Naive thymus-derived CD8-positive, alpha-beta T cell (primary cell): ENCODE results near the gene CPT1B. TPM values are rescaled to one million over a fixed set of nuclear protein-coding genes. Genes with fewer than 3 reads are reported as not detected.

Experiments
- ATAC-seq, 2 donors: fragments of 150-1000 bp; cut with Tn5 transposase in 1 of 2; sonication (Bioruptor Pico), chemical (Tn5 transposase) in 1 of 2; 1 replicate in 1 of 2; 2 replicates in 1 of 2; pipeline ENCODE4 v1.10.0; 2021; ENCODE audit warnings: mild to moderate bottlenecking in 2 of 2, moderate library complexity in 2 of 2
- POLR2A ChIA-PET: fragments of 350-600 bp; sonication (Branson Sonifier 250); formaldehyde crosslinking; loops from one replicate; lab custom pipeline; 2021; ENCODE audit warnings: antibody characterized with exemption; lab: Charles Lee
- DNase-seq, 10 donors: peaks; one replicate each; pipeline versions ENCODE4 v3.0.0 to v3.0.0-alpha.2; 2020 to 2022
- H3K27ac Mint-ChIP-seq, 10 donors: one replicate each; pipeline ENCODE4 v1.8.0; 2020 to 2022; ENCODE audit warnings: mild to moderate bottlenecking in 10 of 10, mixed read lengths in 10 of 10, moderate library complexity in 4 of 10, inconsistent platforms in 1 of 10
- H3K27me3 Mint-ChIP-seq, 5 donors: one replicate each; pipeline ENCODE4 v1.8.0; 2021 to 2022; ENCODE audit warnings: mixed read lengths in 5 of 5
- H3K36me3 Mint-ChIP-seq, 3 donors: one replicate each; pipeline ENCODE4 v1.8.0; 2020 to 2022; ENCODE audit warnings: mixed read lengths in 3 of 3, mild to moderate bottlenecking in 2 of 3, inconsistent platforms in 1 of 3
- H3K4me1 Mint-ChIP-seq, 4 donors: one replicate each; pipeline ENCODE4 v1.8.0; 2021 to 2022; ENCODE audit warnings: mixed read lengths in 4 of 4
- H3K4me3 Mint-ChIP-seq, 10 donors: one replicate each; pipeline ENCODE4 v1.8.0; 2020 to 2022; ENCODE audit warnings: mild to moderate bottlenecking in 10 of 10, mixed read lengths in 10 of 10, moderate library complexity in 6 of 10, inconsistent platforms in 1 of 10
- H3K9me3 Mint-ChIP-seq, 9 donors: one replicate each; pipeline ENCODE4 v1.8.0; 2020 to 2022; ENCODE audit warnings: mixed read lengths in 9 of 9, mild to moderate bottlenecking in 3 of 9, inconsistent platforms in 1 of 9, moderate library complexity in 1 of 9
- polyA plus RNA-seq, 3 donors: library from polyadenylated mRNA; unstranded; fragments of 300-500 nt; fragmentation: Illumina TruSeq; gene quantifications; one replicate each; pipeline ENCODE4 v1.2.3, GENCODE V29; 2021
- total RNA-seq, 8 experiments: library from RNA in 2 of 8; stranded (reverse) in 2 of 8; gene quantifications; one replicate each; pipeline ENCODE4 v1.2.3 and lab custom pipeline; 2021 to 2026

CPT1B gene
- total and polyA plus RNA-seq, 5 experiments from 2014 or later: 0.23 to 97.5 (median 48.0) TPM; not detected in 1

- Mint-ChIP-seq H3K27me3 (no peaks in the 10 kb centered on the region), H3K4me1 (peaks cover 3 to 13% (median 10%) of the 10 kb centered on the region in 4 donors), H3K4me3 (no peak overlapping the region), H3K27ac (no peak overlapping the region), H3K9me3 (no peaks in the 10 kb centered on the region), H3K36me3 (peaks cover 0 to 24% (median 13%) of the 10 kb centered on the region in 3 donors)
- DNase-seq (no peak), ATAC-seq (no peak)
- POLR2A ChIA-PET: interaction anchor here (2.3 kb wide), 1 partner anchor 47 kb away, joined by 5 read pairs; no protein-coding TSS in a partner anchor
These were observed 4.5 kb downstream of the CPT1B start for GRCh38 chr22:50573491-50574382.

GRCh38 chr22:50572965-50573364 is 5.3 kb downstream of the CPT1B start:
- no peak for ATAC-seq
- no peak overlapping the region for H3K27ac Mint-ChIP-seq
- POLR2A ChIA-PET: interaction anchor here (0.7 kb wide), 1 partner anchor 13 kb away, joined by 8 read pairs; no protein-coding TSS in a partner anchor
- H3K36me3 Mint-ChIP-seq: peaks cover 0 to 30% (median 13%) of the 10 kb centered on the region in 3 donors
- peaks cover 3 to 11% (median 9%) of the 10 kb centered on the region in 4 donors for H3K4me1 Mint-ChIP-seq
- no peaks in the 10 kb centered on the region for H3K27me3 Mint-ChIP-seq
- H3K9me3 Mint-ChIP-seq: no peaks in the 10 kb centered on the region
- no peak overlapping the region for H3K4me3 Mint-ChIP-seq
- no peak for DNase-seq

- no peak overlapping the region for H3K27ac Mint-ChIP-seq
- H3K9me3 Mint-ChIP-seq: no peaks in the 10 kb centered on the region
- DNase-seq (no peak), ATAC-seq (no peak)
- POLR2A ChIA-PET: interaction anchor here (1.0 kb wide), 1 partner anchor 49 kb away, joined by 3 read pairs; no protein-coding TSS in a partner anchor
- H3K27me3 Mint-ChIP-seq: no peaks in the 10 kb centered on the region
- H3K36me3 Mint-ChIP-seq: peaks cover 0 to 30% (median 13%) of the 10 kb centered on the region in 3 donors
- H3K4me3 Mint-ChIP-seq: peak overlapping the region in 1 of 10 donors; percentile 20
- H3K4me1 Mint-ChIP-seq: peaks cover 0 to 4% (median 0%) of the 10 kb centered on the region in 4 donors
These were observed 6.7 kb downstream of the CPT1B start for GRCh38 chr22:50571264-50572175.

GRCh38 chr22:50570861-50571260 is 7.4 kb downstream of the CPT1B start:
- H3K36me3 Mint-ChIP-seq: peaks cover 0 to 30% (median 13%) of the 10 kb centered on the region in 3 donors
- POLR2A ChIA-PET: interaction anchor here (1.0 kb wide), 1 partner anchor 50 kb away, joined by 5 read pairs; no protein-coding TSS in a partner anchor
- ATAC-seq (no peak), DNase-seq (no peak)
- H3K4me1 Mint-ChIP-seq: no peaks in the 10 kb centered on the region
- H3K27ac Mint-ChIP-seq: no peak overlapping the region
- H3K27me3 Mint-ChIP-seq: no peaks in the 10 kb centered on the region
- H3K4me3 Mint-ChIP-seq: no peak overlapping the region
- H3K9me3 Mint-ChIP-seq: no peaks in the 10 kb centered on the region

GRCh38 chr22:50569896-50570535 is 8.2 kb downstream of the CPT1B start:
- peaks cover 0 to 27% (median 13%) of the 10 kb centered on the region in 3 donors for H3K36me3 Mint-ChIP-seq
- H3K4me3 Mint-ChIP-seq: no peak overlapping the region
- H3K9me3 Mint-ChIP-seq: no peaks in the 10 kb centered on the region
- no peaks in the 10 kb centered on the region for H3K4me1 Mint-ChIP-seq
- H3K27ac Mint-ChIP-seq: peak overlapping the region in 1 of 10 donors; percentile 5
- DNase-seq (no peak), ATAC-seq (no peak)
- POLR2A ChIA-PET: interaction anchor here (1.0 to 1.9 kb wide), 3 partner anchors 8 to 51 kb away, joined by 5 to 7 read pairs (median 5); partner anchors contain the start of gene CPT1B
- H3K27me3 Mint-ChIP-seq: no peaks in the 10 kb centered on the region

- Mint-ChIP-seq H3K27me3 (no peaks in the 10 kb centered on the region), H3K4me3 (no peak overlapping the region)
- no peak for ATAC-seq
These were observed 9.2 kb downstream of the CPT1B start for GRCh38 chr22:50569041-50569459.

GRCh38 chr22:50568626-50569025 is 9.6 kb downstream of the CPT1B start:
- no peak overlapping the region for H3K4me3 Mint-ChIP-seq
- POLR2A ChIA-PET: interaction anchor here (1.3 to 1.9 kb wide), 2 partner anchors 10 to 20 kb away, joined by 5 to 7 read pairs; partner anchors contain the start of gene CPT1B
- ATAC-seq: no peak
- H3K27me3 Mint-ChIP-seq: no peaks in the 10 kb centered on the region
- peaks cover 0 to 3% (median 2%) of the 10 kb centered on the region in 4 donors for H3K4me1 Mint-ChIP-seq
- no peak for DNase-seq
- H3K27ac Mint-ChIP-seq: no peak overlapping the region
- no peaks in the 10 kb centered on the region for H3K9me3 Mint-ChIP-seq
- peaks cover 0 to 26% (median 9%) of the 10 kb centered on the region in 3 donors for H3K36me3 Mint-ChIP-seq

More at GRCh38 chr22:50569041-50569459, 9.2 kb downstream of the CPT1B start:
- Mint-ChIP-seq H3K36me3 (peaks cover 0 to 26% (median 9%) of the 10 kb centered on the region in 3 donors), H3K9me3 (no peaks in the 10 kb centered on the region), H3K27ac (no peak overlapping the region), H3K4me1 (no peaks in the 10 kb centered on the region)
- DNase-seq: no peak
- POLR2A ChIA-PET: interaction anchor here (1.3 to 1.9 kb wide), 2 partner anchors 9 to 21 kb away, joined by 5 to 7 read pairs; partner anchors contain the start of gene CPT1B

- H3K27ac Mint-ChIP-seq: no peak overlapping the region
- no peak for DNase-seq
- no peaks in the 10 kb centered on the region for H3K9me3 Mint-ChIP-seq
- H3K4me3 Mint-ChIP-seq: no peak overlapping the region
- H3K27me3 Mint-ChIP-seq: no peaks in the 10 kb centered on the region
- ATAC-seq: no peak
- POLR2A ChIA-PET: no interaction called here
- peaks cover 6 to 12% (median 10%) of the 10 kb centered on the region in 4 donors for H3K4me1 Mint-ChIP-seq
- peaks cover 0 to 26% (median 9%) of the 10 kb centered on the region in 3 donors for H3K36me3 Mint-ChIP-seq
These were observed 10.4 kb downstream of the CPT1B start for GRCh38 chr22:50567721-50568252.

GRCh38 chr22:50564289-50564688 is 13.9 kb downstream of the CPT1B start:
- H3K36me3 Mint-ChIP-seq: peaks cover 0 to 15% (median 1%) of the 10 kb centered on the region in 3 donors
- peak overlapping the region in 3 of 10 donors; percentile 6 to 22 (median 18) for H3K4me3 Mint-ChIP-seq
- ATAC-seq (no peak), DNase-seq (no peak)
- no peak overlapping the region for H3K27ac Mint-ChIP-seq
- peaks cover 12 to 23% (median 17%) of the 10 kb centered on the region in 4 donors for H3K4me1 Mint-ChIP-seq
- H3K27me3 Mint-ChIP-seq: no peaks in the 10 kb centered on the region
- POLR2A ChIA-PET: interaction anchor here (0.6 to 4.7 kb wide), 6 partner anchors 16 to 56 kb away, joined by 3 to 26 read pairs (median 14); partner anchors contain the start of genes CHKB, LMF2, NCAPH2 and SCO2
- no peaks in the 10 kb centered on the region for H3K9me3 Mint-ChIP-seq

GRCh38 chr22:50563413-50564160 is 14.6 kb downstream of the CPT1B start:
- DNase-seq (no peak), ATAC-seq (peak in 1 of 2 donors; percentile 0)
- POLR2A ChIA-PET: interaction anchor here (0.6 to 4.7 kb wide), 17 partner anchors 13 to 95 kb away, joined by 3 to 26 read pairs (median 7); partner anchors contain the start of genes CHKB, CPT1B, LMF2 and NCAPH2
- Mint-ChIP-seq H3K4me3 (peak overlapping the region; percentile 91 to 98 (median 94)), H3K4me1 (peaks cover 12 to 23% (median 17%) of the 10 kb centered on the region in 4 donors), H3K27ac (peak overlapping the region; percentile 72 to 96 (median 90)), H3K27me3 (no peaks in the 10 kb centered on the region), H3K36me3 (peaks cover 0 to 8% (median 0%) of the 10 kb centered on the region in 3 donors), H3K9me3 (no peaks in the 10 kb centered on the region)
